ENCODE data around the gene CCT8L2.
"Not testable (repeated sequence)": the region's sequence is repeated elsewhere in the genome, so short reads cannot be mapped to it uniquely, and the experiment has no call there.

The CCT8L2 gene

GRCh38 chr22:16558376-16558945 is 34.1 kb downstream of the CCT8L2 start:
- DNase-seq (ENCODE audit: low read depth in 2 of 2) = not testable (repeated sequence)

- DNase-seq (ENCODE audit: low read depth in 2 of 2) = not testable (repeated sequence)
Observed at GRCh38 chr22:16557511-16557910, 35.1 kb downstream of the CCT8L2 start.

DNA sequence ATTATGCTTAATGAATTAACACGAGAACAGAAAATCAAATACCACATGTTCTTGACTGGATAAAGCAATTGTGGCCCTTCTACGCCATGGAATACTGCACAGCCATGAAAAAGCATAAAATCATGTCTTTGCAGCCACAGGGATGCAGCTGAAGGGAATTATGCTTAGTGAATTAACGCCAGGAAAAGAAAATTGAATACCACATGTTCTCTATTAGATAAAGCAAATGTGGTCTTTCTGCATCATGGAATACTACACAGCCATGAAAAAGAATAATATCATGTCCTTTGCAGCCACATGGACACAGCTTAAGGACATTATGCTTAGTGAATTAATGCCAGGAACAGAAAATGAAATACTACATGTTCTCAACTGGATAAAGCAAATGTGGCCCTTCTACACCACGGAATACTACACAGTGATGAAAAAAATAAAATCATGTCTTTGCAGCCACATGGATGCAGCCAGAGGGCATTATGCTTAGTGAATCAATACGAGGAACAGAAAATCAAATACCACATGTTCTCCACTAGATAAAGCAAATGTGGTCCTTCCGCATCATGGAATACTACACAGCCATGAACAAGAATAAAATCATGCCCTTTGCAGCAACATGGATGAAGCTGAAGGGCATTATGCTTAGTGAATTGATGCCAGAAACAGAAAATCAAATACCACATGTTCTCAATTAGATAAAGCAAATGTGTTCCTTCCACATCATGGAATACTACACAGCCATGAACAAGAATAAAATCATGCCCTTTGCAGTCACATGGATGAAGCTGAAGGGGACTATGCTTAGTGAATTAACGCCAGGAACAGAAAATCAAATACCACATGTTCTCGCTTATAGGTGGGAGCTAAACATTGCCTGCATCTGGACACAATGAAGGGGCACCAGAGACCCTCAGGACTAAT is 37.3 kb downstream of the CCT8L2 start:
- DNase-seq (ENCODE audit: low read depth in 2 of 2) = not testable (repeated sequence)

DNA sequence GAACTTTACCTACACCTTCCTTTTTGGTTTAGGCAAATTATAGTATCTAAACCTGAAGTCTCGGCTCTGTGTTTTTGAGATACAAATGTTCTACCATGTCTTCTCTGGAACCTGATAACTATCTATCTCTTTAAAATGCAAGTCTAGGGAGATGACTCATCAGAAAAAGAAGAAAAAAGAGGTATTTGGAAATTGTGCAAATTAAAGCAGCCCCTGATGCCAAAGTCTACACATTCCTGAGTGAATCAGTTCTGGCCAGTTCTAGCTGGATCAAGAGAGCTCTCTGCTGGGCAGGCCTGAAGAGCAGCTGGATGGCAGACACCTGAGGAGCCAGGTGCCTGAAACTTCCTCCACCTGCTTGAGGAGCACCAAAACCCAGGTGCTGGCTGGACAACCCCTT is 49.3 kb downstream of the CCT8L2 start:
- DNase-seq (ENCODE audit: low read depth in 2 of 2) = not testable (repeated sequence)

Data from stimulated activated CD8-positive, alpha-beta memory T cell treated with anti-CD3 and anti-CD28 coated beads, Interleukin-15, amount 100 ng/mL, for 48 hours (primary cell).